WERI-Rb-1 (cell line): ENCODE measurements around the gene PMAIP1.
"Not testable (repeated sequence)": the region's sequence is repeated elsewhere in the genome, so short reads cannot be mapped to it uniquely, and the experiment has no call there.

Experiments used
- DNase-seq: peaks from one replicate; pipeline ENCODE4 v3.0.0-alpha.2; 2020
- H3K27ac ChIP-seq: fragments of 250-450 bp; sonication (Bioruptor Pico); 2 replicates; pipeline ENCODE4 v1.5.1; 2020; ENCODE audit warnings: mild to moderate bottlenecking, moderate library complexity
- H3K27me3 ChIP-seq: fragments of 250-450 bp; sonication (Bioruptor Pico); 2 replicates; pipeline ENCODE4 v1.5.1; 2021; ENCODE audit warnings: mild to moderate bottlenecking, low read depth, moderate library complexity; ENCODE audit not compliant: insufficient read depth, severe bottlenecking
- H3K36me3 ChIP-seq: fragments of 250-450 bp; sonication (Bioruptor Pico); 2 replicates; pipeline ENCODE4 v1.5.1; 2020; ENCODE audit warnings: mild to moderate bottlenecking, moderate library complexity
- H3K4me3 ChIP-seq: 2 replicates; pipeline ENCODE4 v1.5.1; 2011; ENCODE audit warnings: low read depth, mild to moderate bottlenecking, control low read depth, low read length
- H3K9me3 ChIP-seq: fragments of 250-450 bp; sonication (Bioruptor Pico); 2 replicates; pipeline ENCODE4 v1.5.1; 2021; ENCODE audit warnings: mild to moderate bottlenecking, moderate library complexity; ENCODE audit not compliant: severe bottlenecking
- TF ChIP-seq, protein P1 (sequence below): IDR thresholded peaks from 2 replicates; pipeline ENCODE4 v1.5.1; 2011; ENCODE audit warnings: low read depth, mild to moderate bottlenecking, control low read depth, inconsistent platforms, low read length

The PMAIP1 gene

DNA sequence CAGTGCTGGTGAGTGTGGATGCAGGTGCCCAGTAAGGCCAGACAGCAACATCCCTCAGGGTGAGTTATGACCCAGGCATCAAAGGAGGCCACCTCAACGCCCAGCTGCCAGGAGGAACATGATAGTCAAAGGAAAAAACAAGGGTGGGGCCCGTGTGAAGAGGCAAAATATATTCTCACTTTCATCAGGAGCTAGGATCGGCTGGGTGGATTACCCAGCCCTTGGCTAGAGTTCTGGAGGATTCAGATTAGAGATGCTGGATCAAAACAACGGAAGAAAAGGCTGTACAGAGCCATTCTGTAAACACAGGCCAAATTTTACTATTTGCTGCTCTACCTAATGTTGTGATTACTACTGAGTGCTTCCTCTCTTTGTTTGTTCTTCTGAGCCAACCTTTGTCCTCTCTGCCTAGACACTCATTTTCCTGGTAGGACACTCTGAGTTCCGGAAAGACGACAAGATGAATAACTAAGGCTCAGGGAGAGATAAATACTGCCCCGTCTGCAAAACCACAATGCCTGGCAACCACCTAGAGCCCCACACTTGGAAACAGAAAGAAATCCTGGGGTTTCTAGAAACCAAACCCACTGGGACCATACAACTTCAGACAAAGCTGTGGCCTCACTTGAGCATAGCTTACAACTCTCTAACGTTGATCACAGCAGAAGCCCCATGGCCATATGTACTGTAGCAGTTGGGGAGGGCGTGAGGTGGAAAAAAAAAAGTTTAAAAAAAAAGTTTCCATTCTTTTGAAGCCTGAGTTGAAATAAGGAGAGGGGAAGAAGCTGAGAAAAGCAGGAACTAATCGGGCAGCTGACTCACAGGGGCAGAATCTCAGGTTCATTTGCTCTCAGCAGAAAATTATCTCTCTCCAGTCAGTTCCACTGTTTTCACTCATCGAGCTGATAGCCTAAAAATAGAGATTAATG is 17.8 kb upstream of the PMAIP1 start:
- TF ChIP-seq, protein P1, sequence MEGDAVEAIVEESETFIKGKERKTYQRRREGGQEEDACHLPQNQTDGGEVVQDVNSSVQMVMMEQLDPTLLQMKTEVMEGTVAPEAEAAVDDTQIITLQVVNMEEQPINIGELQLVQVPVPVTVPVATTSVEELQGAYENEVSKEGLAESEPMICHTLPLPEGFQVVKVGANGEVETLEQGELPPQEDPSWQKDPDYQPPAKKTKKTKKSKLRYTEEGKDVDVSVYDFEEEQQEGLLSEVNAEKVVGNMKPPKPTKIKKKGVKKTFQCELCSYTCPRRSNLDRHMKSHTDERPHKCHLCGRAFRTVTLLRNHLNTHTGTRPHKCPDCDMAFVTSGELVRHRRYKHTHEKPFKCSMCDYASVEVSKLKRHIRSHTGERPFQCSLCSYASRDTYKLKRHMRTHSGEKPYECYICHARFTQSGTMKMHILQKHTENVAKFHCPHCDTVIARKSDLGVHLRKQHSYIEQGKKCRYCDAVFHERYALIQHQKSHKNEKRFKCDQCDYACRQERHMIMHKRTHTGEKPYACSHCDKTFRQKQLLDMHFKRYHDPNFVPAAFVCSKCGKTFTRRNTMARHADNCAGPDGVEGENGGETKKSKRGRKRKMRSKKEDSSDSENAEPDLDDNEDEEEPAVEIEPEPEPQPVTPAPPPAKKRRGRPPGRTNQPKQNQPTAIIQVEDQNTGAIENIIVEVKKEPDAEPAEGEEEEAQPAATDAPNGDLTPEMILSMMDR: no peak
- Histone ChIP-seq H3K9me3 (no peaks in the 10 kb centered on the region), H3K27ac (no peak overlapping the region), H3K27me3 (no peaks in the 10 kb centered on the region), H3K4me3 (no peak overlapping the region), H3K36me3 (no peaks in the 10 kb centered on the region)
- no peak for DNase-seq

DNA sequence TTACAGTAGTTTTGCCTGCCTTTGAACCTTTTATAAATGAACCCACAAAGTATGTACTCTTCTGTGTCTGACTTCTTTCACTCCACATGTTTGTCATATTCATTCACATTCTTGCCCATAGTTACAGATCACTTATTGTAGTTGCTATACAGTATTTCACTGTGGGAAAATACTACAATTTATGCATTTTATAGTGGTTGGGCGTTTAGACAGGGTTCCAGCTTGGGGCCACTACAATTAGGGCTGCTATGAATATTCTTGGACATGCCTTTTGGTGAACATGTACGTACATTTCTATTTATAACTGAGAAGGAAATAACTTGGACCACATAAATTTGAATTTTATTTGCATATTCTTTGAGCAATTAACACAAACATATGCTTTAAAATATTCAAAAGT is 15.4 kb upstream of the PMAIP1 start:
- TF ChIP-seq, protein P1: no peak
- Histone ChIP-seq H3K27ac (no peak overlapping the region), H3K27me3 (no peaks in the 10 kb centered on the region), H3K4me3 (no peak overlapping the region), H3K9me3 (no peaks in the 10 kb centered on the region), H3K36me3 (no peaks in the 10 kb centered on the region)
- DNase-seq: no peak

DNA sequence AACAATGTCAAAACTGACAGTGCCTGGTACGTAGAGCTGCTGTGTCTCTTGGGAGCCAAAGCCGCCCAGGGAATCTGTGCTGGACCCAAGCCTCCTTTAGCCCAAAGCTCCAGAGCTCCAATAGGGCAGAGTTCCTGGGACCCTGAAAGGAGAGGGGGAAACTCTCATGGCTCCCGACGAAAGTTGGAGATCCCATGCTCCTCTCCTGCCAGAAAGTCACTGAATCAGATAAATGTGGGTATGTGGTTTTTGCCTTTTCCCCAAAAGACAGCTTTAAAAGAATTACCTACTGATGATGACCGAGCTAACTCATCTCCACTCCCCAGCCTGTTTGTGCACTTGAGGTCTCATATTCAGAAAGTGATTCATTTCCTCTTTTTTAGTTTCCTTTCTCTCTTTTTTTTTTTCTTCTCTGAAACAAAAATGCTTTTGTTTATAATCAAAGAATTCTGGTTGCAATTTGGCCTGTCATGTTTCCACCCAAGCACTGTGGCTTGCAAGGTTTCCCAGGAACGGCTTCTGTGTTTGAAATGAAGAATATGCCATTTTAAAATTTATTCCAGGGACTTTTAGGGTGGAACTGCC is 14.1 kb upstream of the PMAIP1 start:
- Histone ChIP-seq H3K27ac (no peak overlapping the region), H3K4me3 (no peak overlapping the region), H3K27me3 (no peaks in the 10 kb centered on the region), H3K9me3 (no peaks in the 10 kb centered on the region), H3K36me3 (no peaks in the 10 kb centered on the region)
- TF ChIP-seq, protein P1: no peak
- DNase-seq: no peak

DNA sequence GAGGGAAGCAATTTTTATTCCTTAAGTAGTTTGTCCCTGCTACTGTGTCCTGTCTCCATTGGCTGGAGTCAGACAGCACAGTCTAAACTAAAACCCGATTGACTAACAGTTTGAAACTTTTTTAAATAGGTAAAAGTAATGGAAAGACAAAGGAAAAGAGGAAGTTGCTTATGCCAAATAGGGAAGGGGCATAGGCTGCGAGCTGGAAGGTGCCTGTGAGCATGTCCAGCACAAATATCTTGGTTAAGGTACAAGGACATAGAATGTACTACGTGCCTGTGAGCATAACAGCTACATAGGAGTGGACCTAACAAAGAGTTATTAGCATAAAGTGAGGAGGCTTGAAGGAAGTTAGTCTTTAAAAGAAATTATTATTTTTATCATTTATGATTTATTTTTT is 13.4 kb upstream of the PMAIP1 start:
- H3K27ac ChIP-seq, H3K9me3 ChIP-seq, H3K36me3 ChIP-seq, H3K27me3 ChIP-seq, H3K4me3 ChIP-seq, DNase-seq: not testable (repeated sequence)

DNA sequence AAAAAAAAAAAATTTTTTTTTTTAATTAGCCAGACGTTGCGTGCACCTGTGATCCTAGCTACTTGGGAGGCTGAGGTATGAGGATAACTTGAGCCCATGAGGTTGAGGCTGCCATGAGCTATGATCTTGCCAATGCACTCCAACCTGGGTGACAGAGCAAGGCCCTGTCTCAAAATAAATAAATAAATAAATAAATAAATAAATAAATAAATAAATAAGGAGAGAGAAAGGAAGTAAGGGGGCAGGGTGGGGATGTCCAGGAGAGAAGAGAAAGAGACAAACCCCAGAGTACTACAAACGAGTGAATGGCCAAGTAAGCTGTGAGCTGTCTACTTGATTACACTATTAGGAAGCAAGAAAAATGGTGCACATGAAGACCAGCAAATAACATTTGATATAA is 7.7 kb upstream of the PMAIP1 start:
- no peaks in the 10 kb centered on the region for H3K36me3 ChIP-seq
- TF ChIP-seq, protein P1: no peak
- no peaks in the 10 kb centered on the region for H3K27me3 ChIP-seq
- no peaks in the 10 kb centered on the region for H3K9me3 ChIP-seq
- H3K27ac ChIP-seq: no peak overlapping the region
- no peak for DNase-seq
- H3K4me3 ChIP-seq: no peak overlapping the region

DNA sequence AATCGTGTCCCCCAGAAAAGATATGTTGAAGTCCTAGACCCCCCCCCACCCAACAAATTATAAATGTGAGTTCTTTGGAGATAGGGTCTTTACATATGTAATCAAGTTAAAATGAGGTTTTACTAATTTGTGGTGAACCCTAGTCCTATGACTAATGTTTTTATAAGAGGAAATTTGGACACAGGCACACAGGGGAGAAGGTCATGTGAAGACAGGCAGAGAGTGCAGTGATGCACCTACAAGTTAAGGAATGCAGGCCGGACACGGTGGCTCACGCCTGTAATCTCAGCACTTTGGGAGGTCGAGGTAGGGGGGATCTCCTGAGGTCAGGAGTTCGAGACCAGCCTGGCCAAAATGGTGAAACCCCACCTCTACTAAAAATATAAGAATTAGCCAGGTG is 5.8 kb upstream of the PMAIP1 start:
- no peaks in the 10 kb centered on the region for H3K36me3 ChIP-seq
- TF ChIP-seq, protein P1: no peak
- H3K9me3 ChIP-seq: peaks cover 5% of the 10 kb centered on the region
- no peak for DNase-seq
- H3K4me3 ChIP-seq: no peak overlapping the region
- H3K27me3 ChIP-seq: no peaks in the 10 kb centered on the region
- H3K27ac ChIP-seq: no peak overlapping the region
